Astrocyte (in vitro differentiated cells and primary cell): ENCODE measurements around the gene LIN37. TPM values are rescaled to one million over a fixed set of nuclear protein-coding genes. Genes with fewer than 3 reads are reported as not detected.
A peak's percentile ranks its signal among the peaks of the same experiment; 100 is the strongest.

Experiments
- DNase-seq: peaks from one replicate; pipeline ENCODE4 v3.0.0-alpha.2; 2010; ENCODE audit warnings: low read depth
- FAIRE-seq: peaks from 2 replicates; lab custom pipeline; 2011; peaks lifted over from hg19 to GRCh38; lab: Jason Lieb, UNC
- H2AFZ ChIP-seq: 2 replicates; pipeline ENCODE4 v1.6.0; 2012; ENCODE audit warnings: low read depth, low read length, inconsistent platforms
- H3K27ac ChIP-seq: 2 replicates; pipeline ENCODE4 v1.5.1; 2011; ENCODE audit warnings: low read depth, low read length, inconsistent platforms
- H3K27me3 ChIP-seq: 2 replicates; pipeline ENCODE4 v1.6.0; 2011; ENCODE audit warnings: low read length, inconsistent platforms; ENCODE audit not compliant: insufficient read depth
- H3K36me3 ChIP-seq: 2 replicates; pipeline ENCODE4 v1.5.1; 2011; ENCODE audit warnings: low read length, inconsistent platforms; ENCODE audit not compliant: insufficient read depth
- H3K4me1 ChIP-seq: 2 replicates; pipeline ENCODE4 v1.5.1; 2011; ENCODE audit warnings: low read length, inconsistent platforms; ENCODE audit not compliant: insufficient read depth
- H3K4me2 ChIP-seq: 2 replicates; pipeline ENCODE4 v1.6.0; 2012; ENCODE audit warnings: low read length, inconsistent platforms
- H3K4me3 ChIP-seq: 2 replicates; pipeline ENCODE4 v1.5.1; 2011; ENCODE audit warnings: low read depth, mild to moderate bottlenecking, low read length, inconsistent platforms; ENCODE audit not compliant: insufficient read depth
- H3K79me2 ChIP-seq: 2 replicates; pipeline ENCODE4 v1.6.0; 2012; ENCODE audit warnings: mild to moderate bottlenecking, low read length, inconsistent platforms; ENCODE audit not compliant: insufficient read depth
- H3K9ac ChIP-seq: 2 replicates; pipeline ENCODE4 v1.6.0; 2012; ENCODE audit warnings: mild to moderate bottlenecking, low read length, inconsistent platforms
- H3K9me3 ChIP-seq: 2 replicates; pipeline ENCODE4 v1.5.1; 2012; ENCODE audit warnings: low read depth, mild to moderate bottlenecking, low read length, inconsistent platforms; ENCODE audit not compliant: insufficient read depth
- H4K20me1 ChIP-seq: 2 replicates; pipeline ENCODE4 v1.6.0; 2012; ENCODE audit warnings: low read length, inconsistent platforms; ENCODE audit not compliant: insufficient read depth
- H3K27ac Mint-ChIP-seq: one replicate; pipeline ENCODE4 v1.8.0; 2021; ENCODE audit warnings: mild to moderate bottlenecking, mixed read lengths; ENCODE audit not compliant: unreplicated experiment
- H3K27me3 Mint-ChIP-seq: one replicate; pipeline ENCODE4 v1.8.0; 2021; ENCODE audit warnings: low read depth, mixed read lengths; ENCODE audit not compliant: unreplicated experiment
- H3K36me3 Mint-ChIP-seq: one replicate; pipeline ENCODE4 v1.8.0; 2021; ENCODE audit warnings: low read depth, mixed read lengths; ENCODE audit not compliant: unreplicated experiment
- H3K4me1 Mint-ChIP-seq: one replicate; pipeline ENCODE4 v1.8.0; 2021; ENCODE audit warnings: low read depth, mixed read lengths; ENCODE audit not compliant: unreplicated experiment
- H3K4me3 Mint-ChIP-seq: one replicate; pipeline ENCODE4 v1.8.0; 2021; ENCODE audit warnings: mild to moderate bottlenecking, moderate library complexity, mixed read lengths; ENCODE audit not compliant: unreplicated experiment
- H3K9me3 Mint-ChIP-seq: one replicate; pipeline ENCODE4 v1.8.0; 2021; ENCODE audit warnings: mild to moderate bottlenecking, mixed read lengths; ENCODE audit not compliant: unreplicated experiment
- EZH2 ChIP-seq: IDR thresholded peaks from 2 replicates; pipeline ENCODE4 v1.6.1; 2012; ENCODE audit warnings: mild to moderate bottlenecking, low read length, inconsistent platforms; ENCODE audit not compliant: insufficient read depth
- total RNA-seq: library from RNA; stranded (reverse); gene quantifications from 2 replicates; pipeline ENCODE4 v1.2.1, GENCODE V29; 2021
- TF ChIP-seq, protein P1 (sequence below): IDR thresholded peaks from 2 replicates; pipeline ENCODE4 v1.5.1; 2011; ENCODE audit warnings: low read depth, mild to moderate bottlenecking, inconsistent platforms, low read length, moderate library complexity; ENCODE audit not compliant: insufficient read depth

The LIN37 gene
- total RNA-seq, 1 donor from 2014 or later, result 15.6 TPM

GRCh38 chr19:35720648-35721047 is 27.7 kb upstream of the LIN37 start:
- H3K4me3 Mint-ChIP-seq, result no peak overlapping the region
- Histone ChIP-seq H3K4me1 (peaks cover 18% of the 10 kb centered on the region), H3K9ac (no peak overlapping the region), H3K79me2 (peaks cover 41% of the 10 kb centered on the region), H3K4me3 (no peak overlapping the region), H2AFZ (no peak overlapping the region), H3K36me3 (peaks cover 12% of the 10 kb centered on the region), H3K9me3 (no peaks in the 10 kb centered on the region), H3K27ac (no peak overlapping the region), H3K27me3 (no peaks in the 10 kb centered on the region), H4K20me1 (peaks cover 57% of the 10 kb centered on the region), H3K4me2 (no peak overlapping the region)
- H3K4me1 Mint-ChIP-seq, result peaks cover 6% of the 10 kb centered on the region
- peaks cover 6% of the 10 kb centered on the region for H3K36me3 Mint-ChIP-seq
- H3K9me3 Mint-ChIP-seq, result no peaks in the 10 kb centered on the region
- TF ChIP-seq EZH2, result no peak
- TF ChIP-seq, protein P1, sequence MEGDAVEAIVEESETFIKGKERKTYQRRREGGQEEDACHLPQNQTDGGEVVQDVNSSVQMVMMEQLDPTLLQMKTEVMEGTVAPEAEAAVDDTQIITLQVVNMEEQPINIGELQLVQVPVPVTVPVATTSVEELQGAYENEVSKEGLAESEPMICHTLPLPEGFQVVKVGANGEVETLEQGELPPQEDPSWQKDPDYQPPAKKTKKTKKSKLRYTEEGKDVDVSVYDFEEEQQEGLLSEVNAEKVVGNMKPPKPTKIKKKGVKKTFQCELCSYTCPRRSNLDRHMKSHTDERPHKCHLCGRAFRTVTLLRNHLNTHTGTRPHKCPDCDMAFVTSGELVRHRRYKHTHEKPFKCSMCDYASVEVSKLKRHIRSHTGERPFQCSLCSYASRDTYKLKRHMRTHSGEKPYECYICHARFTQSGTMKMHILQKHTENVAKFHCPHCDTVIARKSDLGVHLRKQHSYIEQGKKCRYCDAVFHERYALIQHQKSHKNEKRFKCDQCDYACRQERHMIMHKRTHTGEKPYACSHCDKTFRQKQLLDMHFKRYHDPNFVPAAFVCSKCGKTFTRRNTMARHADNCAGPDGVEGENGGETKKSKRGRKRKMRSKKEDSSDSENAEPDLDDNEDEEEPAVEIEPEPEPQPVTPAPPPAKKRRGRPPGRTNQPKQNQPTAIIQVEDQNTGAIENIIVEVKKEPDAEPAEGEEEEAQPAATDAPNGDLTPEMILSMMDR, result no peak
- no peaks in the 10 kb centered on the region for H3K27me3 Mint-ChIP-seq
- H3K27ac Mint-ChIP-seq, result no peak overlapping the region
- FAIRE-seq (no peak), DNase-seq (no peak)

DNA sequence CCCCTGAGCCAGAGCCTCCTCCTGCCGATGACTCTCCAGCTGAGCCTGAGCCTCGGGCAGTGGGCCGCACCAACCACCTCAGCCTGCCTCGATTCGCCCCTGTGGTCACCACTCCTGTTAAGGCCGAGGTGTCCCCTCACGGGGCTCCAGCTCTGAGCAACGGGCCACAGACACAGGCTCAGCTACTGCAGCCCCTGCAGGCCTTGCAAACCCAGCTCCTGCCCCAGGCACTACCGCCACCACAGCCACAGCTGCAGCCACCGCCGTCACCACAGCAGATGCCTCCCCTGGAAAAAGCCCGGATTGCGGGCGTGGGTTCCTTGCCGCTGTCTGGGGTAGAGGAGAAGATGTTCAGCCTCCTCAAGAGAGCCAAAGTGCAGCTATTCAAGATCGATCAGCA is 27.0 kb upstream of the LIN37 start:
- Mint-ChIP-seq H3K9me3 (no peaks in the 10 kb centered on the region), H3K4me1 (peaks cover 4% of the 10 kb centered on the region), H3K27ac (no peak overlapping the region), H3K4me3 (no peak overlapping the region), H3K27me3 (no peaks in the 10 kb centered on the region), H3K36me3 (peaks cover 6% of the 10 kb centered on the region)
- no peak overlapping the region for H3K4me2 ChIP-seq
- peaks cover 17% of the 10 kb centered on the region for H3K36me3 ChIP-seq
- no peaks in the 10 kb centered on the region for H3K9me3 ChIP-seq
- H3K4me1 ChIP-seq, result peaks cover 11% of the 10 kb centered on the region
- no peak for DNase-seq
- H3K9ac ChIP-seq, result no peak overlapping the region
- H2AFZ ChIP-seq, result no peak overlapping the region
- no peak for TF ChIP-seq EZH2
- TF ChIP-seq, protein P1, result no peak
- no peak overlapping the region for H3K27ac ChIP-seq
- H3K27me3 ChIP-seq, result no peaks in the 10 kb centered on the region
- no peak for FAIRE-seq
- peaks cover 65% of the 10 kb centered on the region for H4K20me1 ChIP-seq
- H3K79me2 ChIP-seq, result peaks cover 41% of the 10 kb centered on the region
- H3K4me3 ChIP-seq, result no peak overlapping the region

GRCh38 chr19:35722461-35722860 is 25.9 kb upstream of the LIN37 start:
- H3K9me3 ChIP-seq, result no peaks in the 10 kb centered on the region
- no peak overlapping the region for H3K27ac ChIP-seq
- no peak overlapping the region for H3K4me3 Mint-ChIP-seq
- peaks cover 71% of the 10 kb centered on the region for H4K20me1 ChIP-seq
- no peak for TF ChIP-seq EZH2
- peaks cover 6% of the 10 kb centered on the region for H3K36me3 Mint-ChIP-seq
- no peak overlapping the region for H3K9ac ChIP-seq
- peaks cover 41% of the 10 kb centered on the region for H3K79me2 ChIP-seq
- no peak overlapping the region for H3K4me3 ChIP-seq
- peaks cover 4% of the 10 kb centered on the region for H3K4me1 Mint-ChIP-seq
- H2AFZ ChIP-seq, result no peak overlapping the region
- peak overlapping the region; percentile 53 for H3K27ac Mint-ChIP-seq
- peaks cover 22% of the 10 kb centered on the region for H3K36me3 ChIP-seq
- no peak overlapping the region for H3K4me2 ChIP-seq
- H3K9me3 Mint-ChIP-seq, result no peaks in the 10 kb centered on the region
- no peaks in the 10 kb centered on the region for H3K27me3 Mint-ChIP-seq
- DNase-seq, result no peak
- H3K4me1 ChIP-seq, result peaks cover 8% of the 10 kb centered on the region
- no peaks in the 10 kb centered on the region for H3K27me3 ChIP-seq
- FAIRE-seq, result no peak
